Lower leg skin (tissue), 3 donors: ENCODE results near the gene CLTA.

ENCODE experiments used
- POLR2A ChIP-seq, 2 donors: fragments of 450-650 bp; IDR thresholded peaks; one replicate each; pipeline ENCODE4 v1.6.1; 2016 to 2017; ENCODE audit warnings: antibody characterized with exemption in 2 of 2, mild to moderate bottlenecking in 1 of 2, moderate library complexity in 1 of 2
- TF ChIP-seq, protein P1 (sequence below), 3 donors: fragments of 450-650 bp; IDR thresholded peaks; one replicate each; pipeline ENCODE4 v1.5.1; 2016; ENCODE audit warnings: antibody characterized with exemption in 3 of 3, mild to moderate bottlenecking in 3 of 3, moderate library complexity in 2 of 3

DNA sequence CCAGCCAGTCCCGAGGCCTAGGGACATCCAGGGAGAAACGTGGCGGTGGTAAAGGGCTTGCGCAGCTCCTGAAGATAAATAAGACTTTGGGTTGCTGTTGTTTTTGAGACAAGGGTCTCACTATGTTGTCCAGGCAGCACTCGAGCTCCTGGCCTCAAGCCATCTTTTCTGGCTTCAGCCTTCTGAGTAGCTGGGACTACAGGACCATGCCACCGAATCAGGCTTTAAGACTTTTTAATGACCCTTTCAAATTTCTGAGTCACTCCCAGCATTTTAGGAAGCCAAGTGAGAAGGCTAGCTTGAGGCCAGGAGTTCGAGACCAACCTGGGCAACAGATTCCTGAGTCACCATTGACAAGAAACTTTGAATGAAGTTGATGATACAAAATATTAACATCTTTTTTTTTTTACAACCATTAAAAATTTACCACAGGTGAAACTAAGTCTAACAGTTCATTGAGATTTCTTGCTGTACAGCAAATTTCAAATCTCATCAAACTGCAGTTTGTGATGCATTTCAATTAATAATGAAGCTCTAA lies 68.3 kb downstream of the CLTA start:
- TF ChIP-seq, protein P1, sequence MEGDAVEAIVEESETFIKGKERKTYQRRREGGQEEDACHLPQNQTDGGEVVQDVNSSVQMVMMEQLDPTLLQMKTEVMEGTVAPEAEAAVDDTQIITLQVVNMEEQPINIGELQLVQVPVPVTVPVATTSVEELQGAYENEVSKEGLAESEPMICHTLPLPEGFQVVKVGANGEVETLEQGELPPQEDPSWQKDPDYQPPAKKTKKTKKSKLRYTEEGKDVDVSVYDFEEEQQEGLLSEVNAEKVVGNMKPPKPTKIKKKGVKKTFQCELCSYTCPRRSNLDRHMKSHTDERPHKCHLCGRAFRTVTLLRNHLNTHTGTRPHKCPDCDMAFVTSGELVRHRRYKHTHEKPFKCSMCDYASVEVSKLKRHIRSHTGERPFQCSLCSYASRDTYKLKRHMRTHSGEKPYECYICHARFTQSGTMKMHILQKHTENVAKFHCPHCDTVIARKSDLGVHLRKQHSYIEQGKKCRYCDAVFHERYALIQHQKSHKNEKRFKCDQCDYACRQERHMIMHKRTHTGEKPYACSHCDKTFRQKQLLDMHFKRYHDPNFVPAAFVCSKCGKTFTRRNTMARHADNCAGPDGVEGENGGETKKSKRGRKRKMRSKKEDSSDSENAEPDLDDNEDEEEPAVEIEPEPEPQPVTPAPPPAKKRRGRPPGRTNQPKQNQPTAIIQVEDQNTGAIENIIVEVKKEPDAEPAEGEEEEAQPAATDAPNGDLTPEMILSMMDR (IDR thresholded peaks at IDR 0.05), result no peak
- no peak for TF ChIP-seq POLR2A (IDR thresholded peaks at IDR 0.05)
